ENCODE measurements around the gene JAKMIP3.

Gene JAKMIP3

DNA sequence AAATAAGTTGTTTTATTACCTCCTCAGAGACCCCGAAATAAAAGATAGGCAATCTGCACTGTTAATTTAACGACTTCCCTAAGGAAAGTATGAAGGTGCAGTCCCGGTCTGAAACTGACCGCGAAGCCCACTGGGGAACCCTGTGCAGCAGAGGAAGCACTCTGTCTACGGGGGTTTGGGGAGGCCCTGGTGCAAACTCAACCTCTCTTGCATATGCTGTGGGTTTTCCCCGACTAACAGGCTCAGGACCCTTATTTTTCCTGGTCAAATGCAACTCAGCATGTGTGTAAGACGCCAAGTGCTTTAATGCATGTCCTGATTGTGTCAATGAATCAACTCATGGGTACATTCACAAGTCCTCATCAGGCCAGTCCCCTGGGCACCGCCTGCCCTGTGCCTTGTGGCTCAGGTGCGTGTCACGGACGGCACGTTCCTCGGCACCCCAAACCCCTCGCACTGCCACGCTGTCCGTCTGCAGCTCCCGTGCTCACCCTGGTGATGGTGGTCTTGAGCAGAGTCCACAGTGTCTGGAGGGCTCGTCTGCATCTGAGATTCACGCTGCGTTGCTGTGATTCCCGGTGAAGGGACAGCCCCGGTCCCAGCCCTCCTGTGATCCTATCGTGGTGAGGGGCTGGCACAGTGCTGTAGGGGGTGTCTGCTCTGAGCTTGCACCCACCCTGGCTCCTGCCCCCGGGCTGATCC is 33.8 kb downstream of the JAKMIP3 start:
- no peak for DNase-seq (ENCODE audit: low spot score)

DNA sequence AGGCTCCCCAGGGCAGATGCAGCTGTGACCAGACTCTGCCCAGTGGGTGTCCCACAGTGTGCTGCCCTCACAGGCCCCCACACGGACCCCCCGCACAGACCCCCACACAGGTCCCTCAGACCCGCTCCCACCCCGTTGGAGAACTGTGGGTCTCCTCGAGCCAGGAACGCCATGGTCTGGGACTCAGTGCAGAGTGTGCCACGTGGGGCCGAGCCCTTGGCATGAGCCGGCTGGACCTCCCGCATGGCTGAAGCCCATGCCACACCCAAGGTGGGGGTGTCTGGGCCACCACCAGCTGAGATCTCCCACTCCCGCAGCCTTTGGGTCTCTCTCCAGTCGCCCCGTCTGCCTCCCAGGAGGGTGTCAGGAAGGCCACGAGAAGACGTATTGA is 34.3 kb downstream of the JAKMIP3 start:
- DNase-seq (ENCODE audit: low spot score), result no peak

DNA sequence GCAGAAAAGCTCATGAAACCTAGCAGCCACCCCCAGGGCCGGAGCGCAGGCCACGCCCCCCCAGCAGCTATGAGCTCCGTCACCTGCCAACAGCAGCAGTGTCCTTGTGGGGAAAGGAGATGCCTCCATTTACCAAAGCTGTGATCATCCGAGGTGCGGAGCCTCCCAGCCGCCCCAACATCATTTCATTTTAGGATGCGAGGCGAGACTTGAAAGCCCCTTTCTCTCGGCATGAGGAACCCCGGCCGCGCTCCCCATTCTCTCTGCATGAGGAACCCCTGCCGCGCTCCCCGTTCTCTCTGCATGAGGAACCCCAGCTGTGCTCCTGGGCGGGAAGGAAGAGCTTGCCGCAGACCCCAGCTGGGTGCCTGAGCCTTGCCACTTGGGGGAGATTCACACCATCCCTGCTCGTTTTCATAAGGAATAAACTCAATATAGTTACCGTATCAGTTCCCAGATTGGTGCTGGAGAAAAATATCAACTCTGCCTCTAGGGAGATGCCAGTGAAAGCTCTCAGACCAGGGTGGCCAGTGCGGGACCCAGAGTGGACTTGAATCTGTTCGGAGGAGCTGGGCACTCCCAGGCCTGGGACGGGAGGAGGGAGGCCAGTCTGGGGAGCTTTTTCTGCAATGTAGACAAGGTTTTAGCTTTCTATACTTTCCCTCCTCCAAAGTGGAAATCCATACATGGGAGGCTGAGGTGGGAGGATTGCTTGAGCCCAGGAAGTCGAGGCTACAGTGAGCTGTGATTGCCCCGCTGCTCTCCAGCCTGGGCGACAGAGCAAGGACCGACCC is 35.0 kb downstream of the JAKMIP3 start:
- no peak for DNase-seq (ENCODE audit: low spot score)

DNA sequence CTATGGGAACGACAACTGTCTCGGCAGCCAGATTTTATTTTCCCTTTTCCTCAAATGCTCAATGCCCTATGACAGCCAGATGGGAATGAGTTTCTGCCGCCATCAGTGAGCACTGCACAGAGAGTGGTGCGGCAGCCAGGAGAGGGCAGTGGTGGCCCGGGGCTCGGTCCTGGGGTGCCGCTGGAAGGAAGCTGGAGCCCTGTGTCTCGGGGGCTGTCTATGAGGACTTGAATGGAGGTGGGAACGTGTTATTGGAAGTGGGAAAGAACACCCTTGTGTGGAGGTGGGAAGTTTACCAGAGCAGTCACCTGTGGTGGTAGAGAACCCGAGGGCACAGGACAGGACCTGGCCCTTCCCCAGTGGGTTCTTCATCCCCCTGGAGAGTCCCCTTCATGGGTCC is 35.8 kb downstream of the JAKMIP3 start:
- DNase-seq (ENCODE audit: low spot score), result no peak

DNA sequence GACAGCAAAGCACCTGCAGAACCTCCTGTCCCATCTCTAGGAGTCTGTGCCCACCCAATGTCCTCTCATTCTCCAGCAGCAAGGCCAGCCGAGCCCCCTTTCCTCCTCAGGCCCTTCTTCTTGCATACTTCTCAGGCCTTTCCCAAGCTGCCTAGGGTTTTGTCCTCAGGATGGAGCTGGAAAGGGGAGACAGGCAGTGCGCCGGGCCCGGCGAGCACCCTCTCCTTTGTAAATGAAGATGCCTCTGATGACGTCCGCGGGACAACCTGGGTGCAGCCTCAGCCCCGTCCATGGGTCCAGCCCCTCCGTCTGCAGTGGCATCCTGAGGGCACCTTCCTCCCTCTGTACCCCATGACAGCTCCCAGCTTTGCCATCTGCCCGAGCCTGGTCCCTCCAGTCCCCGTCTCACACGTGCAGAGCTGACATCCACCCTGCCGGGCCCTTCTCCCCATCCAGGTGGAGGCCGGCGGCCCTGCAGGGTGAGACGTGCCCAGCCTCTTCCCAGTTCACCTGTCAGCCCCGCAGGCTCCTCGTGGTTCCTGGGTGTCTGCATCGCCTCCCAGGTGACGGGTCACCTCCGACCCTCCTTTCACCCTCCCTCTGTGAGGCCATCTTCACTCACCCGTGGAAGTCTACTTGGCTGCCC is 36.4 kb downstream of the JAKMIP3 start:
- no peak for DNase-seq (ENCODE audit: low spot score)

DNA sequence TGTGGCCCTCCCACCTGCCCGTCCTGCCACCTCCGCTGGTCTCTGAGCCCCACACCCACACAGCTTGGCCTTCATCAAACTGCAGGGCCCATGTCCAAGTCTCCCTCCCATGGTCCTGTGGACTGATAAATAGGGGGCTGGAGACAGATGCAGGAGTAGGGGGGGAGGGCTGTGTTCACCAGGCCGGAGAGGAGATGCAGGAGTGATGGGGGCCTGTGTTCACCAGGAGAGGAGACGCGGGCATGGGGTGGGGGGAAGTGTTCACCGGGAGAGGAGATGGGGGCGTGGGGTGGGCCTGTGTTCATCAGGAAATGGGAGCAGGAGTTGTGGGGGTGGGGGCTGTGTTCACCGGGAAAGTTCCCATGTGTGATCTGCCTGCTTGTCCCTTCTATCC is 37.0 kb downstream of the JAKMIP3 start:
- no peak for DNase-seq (ENCODE audit: low spot score)

DNA sequence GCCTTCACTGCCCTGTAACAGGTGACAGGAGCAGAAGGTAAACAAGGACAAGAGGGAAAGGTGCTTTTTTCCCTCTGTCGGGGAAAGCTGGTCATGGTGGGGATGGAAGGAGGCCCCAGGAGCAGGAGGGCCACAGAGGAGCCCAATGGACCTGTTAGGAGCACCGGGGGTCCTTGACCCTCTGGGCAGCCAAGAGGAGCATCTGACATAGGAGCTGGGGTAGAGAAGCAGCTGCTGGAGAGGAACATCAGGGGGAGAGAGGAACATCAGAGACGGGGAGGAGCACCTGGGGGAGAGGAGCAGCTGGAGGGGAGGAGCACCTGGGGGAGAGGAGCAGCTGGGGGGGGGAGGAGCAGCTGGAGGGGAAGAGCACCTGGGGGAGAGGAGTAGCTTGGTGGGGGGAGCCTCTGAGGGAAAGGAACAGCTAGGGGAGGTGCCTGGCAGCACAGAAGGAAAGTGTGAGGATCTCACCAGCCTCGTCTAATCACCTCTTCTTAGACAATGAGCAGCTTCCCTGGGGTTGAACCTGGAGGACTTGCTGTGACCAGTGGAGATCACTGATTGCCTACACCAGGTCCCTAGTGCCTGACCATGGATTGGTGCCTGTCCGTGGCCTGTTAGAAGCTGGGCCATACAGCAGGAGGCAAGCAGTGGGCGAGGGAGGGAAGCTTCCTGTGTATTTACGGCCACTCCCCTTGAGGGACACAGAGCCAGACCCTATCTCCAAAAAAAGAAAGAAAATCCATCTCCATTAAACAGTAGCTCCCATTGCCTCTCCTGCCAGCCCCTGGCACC is 37.6 kb downstream of the JAKMIP3 start:
- no peak for DNase-seq (ENCODE audit: low spot score)

DNA sequence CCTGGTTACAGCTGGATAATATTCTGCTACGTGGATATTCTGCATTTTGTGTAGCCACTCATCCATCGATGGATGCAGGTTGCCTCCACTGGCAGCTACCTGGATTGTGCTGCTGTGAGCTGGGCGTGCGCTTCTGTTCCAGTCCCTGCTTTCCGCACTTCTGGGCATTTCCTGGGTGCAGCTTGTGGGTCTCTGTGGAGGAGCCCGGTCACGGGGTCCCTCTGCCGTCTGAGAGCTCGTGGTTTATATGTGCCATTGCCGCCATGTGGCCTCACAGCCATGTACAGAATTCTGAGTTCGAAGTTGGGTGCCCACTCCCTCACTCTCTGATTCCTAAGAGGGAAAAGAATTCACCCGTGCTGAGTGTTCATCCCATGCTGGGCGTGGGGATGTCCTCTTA is 38.3 kb downstream of the JAKMIP3 start:
- DNase-seq (ENCODE audit: low spot score), result no peak

DNA sequence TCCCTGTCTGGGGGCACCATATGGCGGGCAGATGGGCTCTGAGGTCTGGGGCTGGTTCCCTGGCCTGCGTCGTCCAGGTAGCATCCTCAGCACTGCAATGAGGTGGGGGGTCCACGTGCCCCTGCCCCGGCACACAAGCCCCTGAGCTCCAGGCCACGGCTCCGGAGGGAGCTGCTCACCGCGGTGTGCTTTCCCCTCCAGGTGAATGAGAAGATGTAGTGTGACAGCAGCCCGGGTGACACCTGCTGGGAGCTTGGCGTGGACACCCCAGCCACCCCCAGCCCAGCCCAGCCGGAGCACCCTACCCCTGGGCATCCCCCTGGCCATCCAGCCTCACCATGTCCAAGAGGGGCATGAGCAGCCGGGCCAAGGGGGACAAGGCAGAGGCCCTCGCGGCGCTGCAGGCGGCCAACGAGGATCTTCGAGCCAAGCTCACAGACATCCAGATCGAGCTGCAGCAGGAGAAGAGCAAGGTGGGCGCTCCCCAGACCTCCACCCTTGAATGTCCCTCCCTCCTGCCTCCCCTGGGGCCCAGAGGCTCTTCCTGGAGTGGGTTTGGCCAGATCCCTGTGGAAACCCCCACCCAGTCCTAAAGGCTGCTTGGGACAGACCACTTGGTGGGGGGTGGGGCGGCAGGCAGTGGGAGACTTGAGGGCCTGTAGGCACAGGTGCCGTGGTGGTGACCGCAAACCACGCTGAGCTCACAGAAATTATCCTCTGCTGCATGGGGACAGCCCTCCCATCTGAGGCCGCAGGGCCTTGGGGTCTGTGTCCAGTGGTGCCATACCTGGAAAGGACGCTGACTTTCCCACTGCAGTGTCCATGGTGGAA is 38.9 kb downstream of the JAKMIP3 start:
- DNase-seq (ENCODE audit: low spot score), result no peak

DNA sequence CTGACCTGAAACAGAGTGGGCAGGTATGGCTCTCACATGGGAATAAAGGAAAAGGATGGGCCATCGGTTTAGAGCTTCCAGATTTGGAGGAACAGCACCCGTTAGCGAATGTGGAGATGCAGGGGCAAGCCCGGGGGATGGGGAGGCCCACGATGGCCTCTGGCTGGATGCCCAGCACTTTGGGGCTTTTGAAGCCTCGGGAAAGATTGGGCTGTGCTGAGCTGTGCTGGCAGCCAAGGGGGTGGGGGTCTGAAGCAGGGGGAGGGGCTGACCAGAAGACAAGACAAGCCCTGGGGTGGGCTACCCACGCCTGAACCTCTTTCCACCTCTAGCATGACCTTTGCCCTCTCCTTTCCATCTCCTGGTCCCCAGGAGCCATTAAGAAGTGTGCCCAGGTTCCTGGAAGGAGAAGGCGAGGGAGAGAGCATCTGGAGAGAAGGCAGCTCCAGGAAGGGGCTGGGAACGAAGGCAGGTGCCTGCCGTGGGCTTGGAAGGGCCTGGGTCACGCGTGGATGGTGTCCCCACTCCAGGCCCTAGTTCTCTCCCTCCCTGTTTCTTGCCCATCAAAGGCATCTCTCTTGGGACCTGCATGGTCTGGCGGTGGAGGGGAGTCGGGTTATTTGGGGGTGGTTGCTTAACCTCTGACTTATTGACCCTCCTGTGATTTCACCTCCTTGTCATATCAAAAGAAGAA is 39.7 kb downstream of the JAKMIP3 start:
- DNase-seq (ENCODE audit: low spot score), result no peak

DNA sequence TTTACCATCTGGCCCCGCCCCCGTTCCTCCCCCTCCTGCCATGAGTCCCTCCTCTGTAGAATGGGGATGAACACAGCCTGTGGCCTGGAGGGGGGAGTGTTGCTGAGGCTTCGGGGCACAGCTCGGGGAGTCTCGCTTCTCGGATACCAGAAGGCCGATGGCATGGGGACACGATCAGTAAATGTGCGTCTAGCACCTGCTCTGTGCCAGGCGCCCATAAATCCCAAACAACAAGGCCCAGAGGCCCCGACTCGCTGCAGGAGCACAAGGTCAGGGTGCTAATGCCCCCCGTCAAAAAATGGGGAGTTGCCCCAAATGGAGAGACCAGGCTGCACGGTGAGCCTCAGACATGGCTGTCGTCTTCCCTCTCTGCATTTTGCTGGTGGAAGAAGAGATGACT is 40.7 kb downstream of the JAKMIP3 start:
- no peak for DNase-seq (ENCODE audit: low spot score)

DNA sequence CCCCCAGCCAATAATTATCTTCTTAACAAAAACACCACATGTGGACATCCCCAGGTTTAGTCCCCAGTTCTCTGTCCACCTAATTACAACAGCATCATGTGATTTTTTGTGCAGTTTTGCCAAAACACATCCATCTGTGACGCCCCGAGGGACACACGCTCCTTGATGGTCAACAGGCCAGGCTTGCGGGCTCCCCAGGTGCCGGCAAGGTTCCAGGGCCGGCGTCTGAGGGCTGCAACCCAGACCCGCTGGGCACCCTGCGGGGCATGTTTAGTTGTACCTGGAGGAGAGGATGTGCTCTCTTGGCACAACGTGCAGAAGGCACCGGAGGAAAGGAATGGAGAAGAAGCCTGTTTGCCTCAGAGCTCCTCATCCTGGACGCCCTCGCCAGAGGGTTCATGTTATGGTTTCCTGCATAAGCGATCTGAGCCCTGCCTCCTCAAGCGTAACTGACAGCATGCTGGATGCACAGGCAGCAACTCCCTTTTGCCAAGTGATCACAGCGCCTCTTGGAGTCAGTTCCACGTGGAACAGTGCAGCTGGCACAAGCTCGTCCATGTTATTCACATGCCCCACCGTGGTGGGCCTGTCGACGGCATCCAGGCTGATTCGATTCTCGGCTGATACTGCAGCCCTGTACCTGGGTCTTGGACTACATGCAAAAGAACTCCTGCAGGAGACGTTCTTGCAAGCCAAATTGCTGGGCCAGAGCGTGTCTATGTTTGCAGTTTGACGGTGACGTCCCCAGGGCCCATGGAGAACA is 41.6 kb downstream of the JAKMIP3 start:
- no peak for DNase-seq (ENCODE audit: low spot score)

DNA sequence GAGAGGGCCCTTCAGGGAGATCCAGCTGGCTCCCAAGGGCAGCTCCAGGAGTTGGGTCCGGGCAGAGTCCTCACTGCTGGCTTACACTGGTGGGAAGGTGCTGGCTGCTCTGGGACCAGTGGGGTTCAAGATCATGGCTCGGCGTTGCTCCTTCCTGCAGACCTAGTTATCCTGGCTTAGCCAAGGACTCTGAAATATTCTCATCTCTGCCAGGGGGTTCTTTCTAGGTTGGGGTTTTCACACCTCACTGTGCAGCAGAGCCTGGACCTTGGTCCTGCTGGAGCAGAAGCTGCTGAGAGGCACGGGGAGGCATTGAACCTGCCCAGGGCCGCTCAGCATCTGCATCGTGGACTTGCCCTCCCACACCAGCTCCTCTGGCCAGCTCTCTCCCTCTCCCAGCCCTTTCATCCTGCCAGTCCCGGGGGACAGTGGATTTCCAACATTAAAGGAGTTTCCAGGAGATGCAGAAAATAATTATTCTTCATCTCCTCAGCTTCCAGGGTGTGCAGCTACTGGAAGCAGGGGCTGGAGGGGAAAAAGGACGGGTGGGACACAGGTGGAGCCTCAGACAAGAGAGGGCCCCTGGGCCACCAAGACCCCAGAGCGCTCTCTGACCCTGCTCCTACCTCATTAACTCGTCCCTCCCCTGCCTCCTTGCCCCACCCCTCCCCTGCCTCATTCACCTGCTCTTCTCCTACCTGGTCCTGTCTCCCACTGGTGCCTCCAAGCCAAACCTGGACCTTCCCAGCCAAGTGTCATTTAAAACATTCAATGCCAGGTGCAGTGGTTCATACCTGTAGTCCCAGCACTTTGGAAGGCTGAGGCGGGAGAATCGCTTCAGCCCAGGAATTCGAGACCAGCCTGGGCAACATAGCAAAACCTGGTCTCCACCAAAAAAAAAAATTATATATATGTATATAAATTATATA is 42.5 kb downstream of the JAKMIP3 start:
- DNase-seq (ENCODE audit: low spot score), result no peak

DNA sequence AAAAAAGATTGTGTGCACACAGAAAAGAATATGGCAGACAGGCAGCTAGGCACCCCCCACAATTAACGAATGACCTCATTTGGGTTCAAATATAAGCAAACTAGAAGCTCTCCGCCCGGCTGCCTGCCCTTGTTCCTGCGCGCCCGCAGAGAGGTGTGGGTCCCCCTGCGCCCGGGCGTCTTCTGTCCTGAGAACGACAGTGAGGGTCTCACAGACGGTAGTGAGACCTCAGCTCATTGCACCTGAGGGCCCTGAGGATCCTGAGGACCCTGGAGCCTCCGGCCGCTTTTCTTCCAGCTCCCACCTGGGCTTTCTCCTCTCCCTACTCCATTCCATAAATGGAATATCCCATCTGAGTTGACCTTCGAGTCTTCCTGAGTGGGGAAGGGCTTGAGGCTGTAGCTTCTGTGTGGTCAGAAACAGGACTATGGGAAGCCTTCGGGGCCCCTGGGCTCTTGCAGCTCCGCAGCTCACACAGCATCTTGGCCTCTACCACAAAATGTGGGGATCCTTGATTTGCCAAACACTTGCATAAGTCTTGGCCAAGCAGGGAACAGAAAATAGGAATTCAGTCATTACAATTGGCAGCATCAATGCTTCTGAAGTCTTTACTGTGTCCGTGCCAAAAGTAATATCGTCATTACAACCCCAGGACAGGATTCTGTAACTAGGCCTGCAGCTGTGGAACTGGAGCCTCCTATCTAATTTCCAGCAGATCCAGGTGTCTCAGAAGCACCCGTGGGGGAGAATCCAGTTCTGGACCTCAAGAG is 43.8 kb downstream of the JAKMIP3 start:
- no peak for DNase-seq (ENCODE audit: low spot score)

DNA sequence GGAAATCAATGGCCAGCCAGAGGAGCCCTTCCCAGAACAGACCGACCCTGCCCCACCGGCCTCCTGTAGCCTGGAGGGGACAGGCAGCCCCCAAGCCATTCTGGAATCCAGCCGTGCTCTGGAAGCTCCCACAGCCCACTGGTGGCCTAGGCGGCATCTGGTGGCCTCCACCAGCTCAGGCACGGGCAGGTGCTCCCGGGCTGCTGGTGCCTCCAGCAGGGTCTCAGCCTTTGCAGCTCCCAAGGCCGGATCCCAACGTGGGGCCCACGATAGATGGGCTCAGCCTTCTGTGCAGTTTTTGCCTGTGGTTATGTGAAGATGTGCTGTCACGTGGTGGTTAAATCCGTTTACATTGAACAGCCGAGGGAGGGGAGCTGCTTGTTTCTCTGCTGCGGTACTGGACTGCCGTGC is 44.4 kb downstream of the JAKMIP3 start:
- DNase-seq (ENCODE audit: low spot score), result no peak

DNA sequence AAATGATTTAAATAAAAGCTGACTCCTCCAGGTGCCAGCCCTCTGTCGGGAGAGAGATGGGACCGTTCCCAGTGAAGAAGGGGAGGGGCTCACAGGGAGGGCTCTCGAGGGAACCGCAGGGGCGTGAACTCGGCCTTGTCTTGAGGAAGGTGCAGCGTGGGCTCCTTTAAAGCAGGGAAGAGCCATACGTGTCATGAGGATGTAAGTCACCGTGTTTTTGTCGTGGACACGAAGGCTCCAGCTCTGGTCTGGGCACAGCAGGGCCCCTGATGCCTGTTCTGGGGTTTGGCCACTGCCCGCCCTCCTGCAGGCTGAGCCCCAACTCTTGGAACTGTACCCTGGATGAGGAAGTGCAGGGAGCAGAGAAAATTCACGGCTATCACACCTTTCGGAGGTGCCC is 45.0 kb downstream of the JAKMIP3 start:
- no peak for DNase-seq (ENCODE audit: low spot score)

DNA sequence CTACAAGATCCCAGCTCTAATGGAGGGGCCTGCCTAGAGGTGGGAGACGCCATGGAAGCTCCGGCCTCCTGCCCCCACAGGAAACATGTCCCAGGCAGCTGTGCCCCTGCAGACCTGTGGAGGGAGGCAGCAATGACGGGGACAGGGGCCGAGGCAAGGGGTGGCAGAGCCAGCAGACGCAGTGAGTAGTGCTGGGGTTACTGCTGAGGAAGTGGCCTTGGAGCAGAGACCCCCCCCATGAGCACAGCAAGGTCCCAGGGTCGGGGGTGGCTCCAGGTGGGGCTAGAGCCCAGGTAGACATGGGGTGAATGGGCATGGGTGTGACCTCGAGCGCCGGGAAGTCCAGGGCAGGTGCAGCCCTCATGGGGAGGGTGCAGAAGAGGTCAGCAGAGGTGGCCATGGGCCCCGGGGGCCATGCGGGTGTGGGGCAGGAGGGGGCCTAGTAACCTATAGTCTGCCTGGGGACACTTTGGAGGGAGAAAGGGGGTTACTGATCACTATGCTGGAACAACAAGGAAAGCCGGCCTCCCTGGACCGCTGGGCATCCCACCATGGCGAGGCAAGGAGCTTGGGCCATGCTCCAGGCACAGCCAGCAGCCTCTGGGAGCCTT is 45.5 kb downstream of the JAKMIP3 start:
- DNase-seq (ENCODE audit: low spot score), result no peak

DNA sequence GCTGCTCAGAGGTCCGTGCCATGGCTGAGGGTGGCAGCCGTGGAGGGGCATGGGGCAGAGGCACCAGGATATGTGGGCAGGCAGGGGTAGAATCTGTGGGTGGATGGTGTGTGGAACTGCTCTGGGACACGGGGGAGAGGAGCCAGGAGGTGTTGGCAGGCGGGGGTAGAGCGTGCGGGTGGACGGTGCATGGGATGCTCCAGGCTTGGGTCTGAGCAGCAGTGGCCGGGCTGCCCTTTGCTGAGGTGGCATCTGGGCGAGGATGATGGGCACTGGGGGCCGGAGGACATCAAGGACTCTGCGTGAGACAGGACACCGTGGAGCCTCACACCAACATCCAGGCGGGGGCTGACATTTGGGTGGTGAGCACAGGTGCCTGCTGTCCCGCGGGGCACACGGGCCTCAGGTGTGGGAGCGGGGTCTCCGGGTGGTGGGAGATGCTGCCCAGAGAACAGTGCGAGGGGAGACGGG is 46.2 kb downstream of the JAKMIP3 start:
- DNase-seq (ENCODE audit: low spot score), result no peak
